Measurements from ENCODE around the gene CHST11.

GRCh38 chr12:104725610-104726009, 268.9 kb downstream of the CHST11 start:
- no peak for TF ChIP-seq CTCF (conservative IDR thresholded peaks at IDR 0.05; ENCODE audit: low read depth, low read length)
- TF ChIP-seq EZH2 (IDR thresholded peaks at IDR 0.05; ENCODE audit: borderline replicate concordance, low read depth, low read length, poor library complexity, severe bottlenecking) = no peak

Measured in A673 (cell line).